GM21447 (cell line): ENCODE results near the gene PGBD4.
"Not testable (repeated sequence)": the region's sequence is repeated elsewhere in the genome, so short reads cannot be mapped to it uniquely, and the experiment has no call there.

Experiments used
- ATAC-seq: cut with Tn5 transposase; IDR thresholded peaks from one replicate; pipeline ENCODE4 v1.9.1; 2021; ENCODE audit not compliant: unreplicated experiment

The PGBD4 gene

GRCh38 chr15:34111488-34111887 lies 9.6 kb downstream of the PGBD4 start:
- no peak for ATAC-seq

- no peak for ATAC-seq
Observed at GRCh38 chr15:34114215-34114614, 12.3 kb downstream of the PGBD4 start.

- ATAC-seq = no peak
Observed at GRCh38 chr15:34114739-34115138, 12.9 kb downstream of the PGBD4 start.

GRCh38 chr15:34116620-34117019 lies 14.7 kb downstream of the PGBD4 start:
- ATAC-seq = no peak

- ATAC-seq = no peak
Observed at GRCh38 chr15:34119291-34119690, 17.4 kb downstream of the PGBD4 start.

GRCh38 chr15:34120420-34120819 lies 18.5 kb downstream of the PGBD4 start:
- ATAC-seq = not testable (repeated sequence)

- ATAC-seq = not testable (repeated sequence)
Observed at GRCh38 chr15:34121786-34122185, 19.9 kb downstream of the PGBD4 start.

GRCh38 chr15:34122771-34123183 lies 20.9 kb downstream of the PGBD4 start:
- no peak for ATAC-seq

- no peak for ATAC-seq
Observed at GRCh38 chr15:34124651-34125050, 22.8 kb downstream of the PGBD4 start.

- no peak for ATAC-seq
Observed at GRCh38 chr15:34125945-34126344, 24.1 kb downstream of the PGBD4 start.

- ATAC-seq = no peak
Observed at GRCh38 chr15:34126522-34126921, 24.6 kb downstream of the PGBD4 start.

- no peak for ATAC-seq
Observed at GRCh38 chr15:34128898-34129297, 27.0 kb downstream of the PGBD4 start.

GRCh38 chr15:34132881-34133280 lies 31.0 kb downstream of the PGBD4 start:
- ATAC-seq = no peak

- no peak for ATAC-seq
Observed at GRCh38 chr15:34133511-34133910, 31.6 kb downstream of the PGBD4 start.

GRCh38 chr15:34147371-34148140 lies 45.7 kb downstream of the PGBD4 start:
- ATAC-seq = no peak

GRCh38 chr15:34154725-34155204 lies 52.9 kb downstream of the PGBD4 start:
- ATAC-seq = no peak

- no peak for ATAC-seq
Observed at GRCh38 chr15:34155859-34156258, 54.0 kb downstream of the PGBD4 start.
